HepG2 (cell line): ENCODE data around the gene PRPF4. TPM values are rescaled to one million over a fixed set of nuclear protein-coding genes. Genes with fewer than 3 reads are reported as not detected.
A peak's percentile ranks its signal among the peaks of the same experiment; 100 is the strongest.

Experiments
- CEBPZ ChIP-seq: IDR thresholded peaks from 2 replicates; pipeline ENCODE4 v1.6.1; 2012; ENCODE audit warnings: low read length, improper control_type of control experiment
- EP300 ChIP-seq, 3 experiments: sonication (generic) in 1 of 3; formaldehyde crosslinking in 1 of 3; IDR thresholded peaks; 2 replicates each; pipeline versions ENCODE4 v1.5.1 to v1.6.1; 2011 to 2020; ENCODE audit warnings: low read depth in 2 of 3, low read length in 2 of 3, borderline replicate concordance in 1 of 3, improper control_type of control experiment in 1 of 3, mild to moderate bottlenecking in 1 of 3, missing genetic modification reagents in 1 of 3, moderate library complexity in 1 of 3
- FOXJ3 ChIP-seq: sonication (generic); formaldehyde crosslinking; IDR thresholded peaks from 2 replicates; pipeline ENCODE4 v1.4.0; 2020; ENCODE audit warnings: missing genetic modification reagents, mild to moderate bottlenecking, borderline replicate concordance
- GFI1 ChIP-seq: sonication (generic); formaldehyde crosslinking; IDR thresholded peaks from 2 replicates; pipeline ENCODE4 v1.5.0; 2020; ENCODE audit warnings: missing genetic modification reagents, mild to moderate bottlenecking, borderline replicate concordance
- GPN1 ChIP-seq: sonication (generic); formaldehyde crosslinking; IDR thresholded peaks from 2 replicates; pipeline ENCODE4 v1.5.1; 2020; ENCODE audit warnings: missing genetic modification reagents, borderline replicate concordance
- MAX ChIP-seq: IDR thresholded peaks from 2 replicates; pipeline ENCODE4 v1.6.1; 2012; ENCODE audit warnings: inconsistent platforms
- SNAPC4 ChIP-seq: sonication (generic); formaldehyde crosslinking; IDR thresholded peaks from 2 replicates; pipeline ENCODE4 v1.4.0; 2020; ENCODE audit warnings: mild to moderate bottlenecking, missing genetic modification reagents
- ZBTB10 ChIP-seq: sonication (generic); formaldehyde crosslinking; IDR thresholded peaks from 2 replicates; pipeline ENCODE4 v1.4.0; 2020; ENCODE audit warnings: missing genetic modification reagents, borderline replicate concordance
- ZNF7 ChIP-seq: IDR thresholded peaks from 2 replicates; pipeline ENCODE4 v1.6.1; 2016; ENCODE audit warnings: missing biosample characterization, missing genetic modification reagents
- ZNF800 ChIP-seq: sonication (generic); formaldehyde crosslinking; IDR thresholded peaks from 2 replicates; pipeline ENCODE4 v1.4.0; 2020; ENCODE audit warnings: missing genetic modification reagents
- polyA plus RNA-seq, 8 experiments: library from polyadenylated mRNA; depleted of rRNA in 3 of 8; stranded (reverse) in 7 of 8; unstranded in 1 of 8; fragments of >200 nt; fragmentation: Illumina TruSeq in 4 of 8; extraction: Trizol in 4 of 8; gene quantifications; 2 replicates each; pipeline versions ENCODE4 v1.2.1 to v1.2.3, GENCODE V29; 2011 to 2016; ENCODE audit warnings: low read depth in 4 of 8, missing spikeins in 1 of 8, mixed read lengths in 1 of 8; ENCODE audit not compliant: insufficient read depth in 1 of 8
- total RNA-seq, 5 experiments: library from RNA; depleted of rRNA; stranded (reverse); fragments of >200 nt; fragmentation: Illumina TruSeq; extraction: Trizol; gene quantifications; 2 replicates each; pipeline ENCODE4 v1.2.3, GENCODE V29; 2016; ENCODE audit warnings: low read depth in 1 of 5

Gene PRPF4
- total and polyA plus RNA-seq, 2 of the 13 experiments (the other 11 are each of a cell fraction or from before 2014, with no cell fraction given) = 10.3 to 49.0 TPM

GRCh38 chr9:113228130-113228665, 47.3 kb upstream of the PRPF4 start (continued):
- TF ChIP-seq ZBTB10 (CRISPR knock-in tag) = no peak
- peak; percentile 41; the same call in 1 of the 2 replicates for TF ChIP-seq MAX
- peak; percentile 82; the same call in 1 of the 2 replicates for TF ChIP-seq ZNF7
- TF ChIP-seq GFI1 (CRISPR knock-in tag) = 0 out of 2 replicates have a peak, but pooled peaks have one; percentile 52
- TF ChIP-seq EP300 (IDR thresholded peaks at IDR 0.05; ENCODE audit: low read depth in 2 of 2, low read length in 2 of 2) = peak in 1 of 2 experiments; percentile 57; a peak in 1 of 4 replicates
- TF ChIP-seq EP300 (CRISPR knock-in tag; IDR thresholded peaks at IDR 0.05; ENCODE audit: borderline replicate concordance) = 0 out of 2 replicates have a peak, but pooled peaks have one; percentile 36
- TF ChIP-seq ZNF800 = peak; percentile 17; the same call in 1 of the 2 replicates
- TF ChIP-seq FOXJ3 = peak; percentile 65; the same call in 1 of the 2 replicates
- TF ChIP-seq SNAPC4 (CRISPR knock-in tag) = no peak
- TF ChIP-seq GPN1 (CRISPR knock-in tag) = no peak
- TF ChIP-seq CEBPZ = no peak
